HL-60 (cell line): ENCODE results near the gene SEPTIN12.

Source experiments
- DNase-seq, 2 experiments: peaks; one replicate each; pipeline ENCODE4 v3.0.0-alpha.2; 2010 to 2020; ENCODE audit warnings: low read depth in 1 of 2, low spot score in 1 of 2
- H3K27ac ChIP-seq: fragments of 250-450 bp; sonication (Bioruptor Pico); replicated peaks from 2 replicates; pipeline ENCODE4 v1.5.1; 2020; ENCODE audit warnings: mild to moderate bottlenecking, moderate library complexity
- H3K27me3 ChIP-seq: fragments of 250-450 bp; sonication (Bioruptor Pico); 2 replicates; pipeline ENCODE4 v1.5.1; 2021; ENCODE audit warnings: mild to moderate bottlenecking, moderate library complexity; ENCODE audit not compliant: insufficient read depth, poor library complexity, severe bottlenecking
- H3K4me3 ChIP-seq: replicated peaks from 2 replicates; pipeline ENCODE4 v1.5.1; 2011; ENCODE audit warnings: mild to moderate bottlenecking, control low read depth, low read length; ENCODE audit not compliant: insufficient read depth
- GABPA ChIP-seq: IDR thresholded peaks from 2 replicates; pipeline ENCODE4 v1.6.1; 2012; ENCODE audit warnings: low read depth
- POLR2AphosphoS5 ChIP-seq: IDR thresholded peaks from 2 replicates; pipeline ENCODE4 v1.6.1; 2012; ENCODE audit warnings: low read depth
- SPI1 ChIP-seq: IDR thresholded peaks from 2 replicates; pipeline ENCODE4 v1.6.1; 2012; ENCODE audit warnings: low read depth, mild to moderate bottlenecking, borderline replicate concordance
- TF ChIP-seq, protein P1 (sequence below): IDR thresholded peaks from 2 replicates; pipeline ENCODE4 v1.6.1; 2012; ENCODE audit warnings: low read depth; ENCODE audit not compliant: insufficient replicate concordance
- TF ChIP-seq, protein P2 (sequence below): IDR thresholded peaks from one replicate; pipeline ENCODE4 v1.5.1; 2011; ENCODE audit warnings: low read length, control low read depth, inconsistent platforms; ENCODE audit not compliant: insufficient read depth

The SEPTIN12 gene

DNA sequence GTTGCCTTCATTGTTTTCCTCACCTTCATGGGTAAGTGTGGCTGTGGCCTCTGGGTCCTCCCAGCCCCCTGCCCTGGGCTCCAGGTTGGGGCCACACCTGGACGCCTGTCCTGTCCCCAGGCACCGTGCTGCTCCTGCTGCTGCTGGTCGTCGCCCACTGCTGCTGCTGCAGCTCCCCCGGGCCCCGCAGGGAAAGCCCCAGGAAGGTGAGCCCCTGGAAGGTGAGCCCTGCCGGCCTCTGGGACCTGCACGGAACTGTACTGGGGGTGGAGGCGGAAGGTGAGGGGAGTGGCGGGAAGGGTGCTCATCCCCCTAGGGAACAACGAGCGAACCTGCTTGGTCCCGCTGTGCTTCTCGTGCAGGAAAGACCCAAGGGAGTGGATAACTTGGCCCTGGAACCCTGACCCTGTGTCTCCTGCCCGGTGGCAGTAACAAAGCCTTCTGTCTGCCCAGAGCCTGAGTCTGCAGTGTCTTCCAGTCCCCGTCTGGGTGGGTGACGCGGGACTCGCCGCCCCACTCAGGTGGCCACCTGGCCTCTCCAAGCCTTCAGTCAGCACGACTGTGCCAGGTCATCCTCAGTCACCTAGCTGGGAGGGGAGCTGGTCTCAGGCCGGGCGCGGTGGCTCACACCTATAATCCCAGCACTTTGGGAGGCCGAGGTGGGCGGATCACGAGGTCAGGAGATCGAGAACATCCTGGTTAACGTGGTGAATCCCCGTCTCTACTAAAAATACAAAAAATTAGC is 7.9 kb upstream of the SEPTIN12 start:
- no peak overlapping the region for H3K4me3 ChIP-seq
- H3K27ac ChIP-seq = no peak overlapping the region
- TF ChIP-seq, protein P1, sequence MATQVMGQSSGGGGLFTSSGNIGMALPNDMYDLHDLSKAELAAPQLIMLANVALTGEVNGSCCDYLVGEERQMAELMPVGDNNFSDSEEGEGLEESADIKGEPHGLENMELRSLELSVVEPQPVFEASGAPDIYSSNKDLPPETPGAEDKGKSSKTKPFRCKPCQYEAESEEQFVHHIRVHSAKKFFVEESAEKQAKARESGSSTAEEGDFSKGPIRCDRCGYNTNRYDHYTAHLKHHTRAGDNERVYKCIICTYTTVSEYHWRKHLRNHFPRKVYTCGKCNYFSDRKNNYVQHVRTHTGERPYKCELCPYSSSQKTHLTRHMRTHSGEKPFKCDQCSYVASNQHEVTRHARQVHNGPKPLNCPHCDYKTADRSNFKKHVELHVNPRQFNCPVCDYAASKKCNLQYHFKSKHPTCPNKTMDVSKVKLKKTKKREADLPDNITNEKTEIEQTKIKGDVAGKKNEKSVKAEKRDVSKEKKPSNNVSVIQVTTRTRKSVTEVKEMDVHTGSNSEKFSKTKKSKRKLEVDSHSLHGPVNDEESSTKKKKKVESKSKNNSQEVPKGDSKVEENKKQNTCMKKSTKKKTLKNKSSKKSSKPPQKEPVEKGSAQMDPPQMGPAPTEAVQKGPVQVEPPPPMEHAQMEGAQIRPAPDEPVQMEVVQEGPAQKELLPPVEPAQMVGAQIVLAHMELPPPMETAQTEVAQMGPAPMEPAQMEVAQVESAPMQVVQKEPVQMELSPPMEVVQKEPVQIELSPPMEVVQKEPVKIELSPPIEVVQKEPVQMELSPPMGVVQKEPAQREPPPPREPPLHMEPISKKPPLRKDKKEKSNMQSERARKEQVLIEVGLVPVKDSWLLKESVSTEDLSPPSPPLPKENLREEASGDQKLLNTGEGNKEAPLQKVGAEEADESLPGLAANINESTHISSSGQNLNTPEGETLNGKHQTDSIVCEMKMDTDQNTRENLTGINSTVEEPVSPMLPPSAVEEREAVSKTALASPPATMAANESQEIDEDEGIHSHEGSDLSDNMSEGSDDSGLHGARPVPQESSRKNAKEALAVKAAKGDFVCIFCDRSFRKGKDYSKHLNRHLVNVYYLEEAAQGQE = no peak
- TF ChIP-seq, protein P2, sequence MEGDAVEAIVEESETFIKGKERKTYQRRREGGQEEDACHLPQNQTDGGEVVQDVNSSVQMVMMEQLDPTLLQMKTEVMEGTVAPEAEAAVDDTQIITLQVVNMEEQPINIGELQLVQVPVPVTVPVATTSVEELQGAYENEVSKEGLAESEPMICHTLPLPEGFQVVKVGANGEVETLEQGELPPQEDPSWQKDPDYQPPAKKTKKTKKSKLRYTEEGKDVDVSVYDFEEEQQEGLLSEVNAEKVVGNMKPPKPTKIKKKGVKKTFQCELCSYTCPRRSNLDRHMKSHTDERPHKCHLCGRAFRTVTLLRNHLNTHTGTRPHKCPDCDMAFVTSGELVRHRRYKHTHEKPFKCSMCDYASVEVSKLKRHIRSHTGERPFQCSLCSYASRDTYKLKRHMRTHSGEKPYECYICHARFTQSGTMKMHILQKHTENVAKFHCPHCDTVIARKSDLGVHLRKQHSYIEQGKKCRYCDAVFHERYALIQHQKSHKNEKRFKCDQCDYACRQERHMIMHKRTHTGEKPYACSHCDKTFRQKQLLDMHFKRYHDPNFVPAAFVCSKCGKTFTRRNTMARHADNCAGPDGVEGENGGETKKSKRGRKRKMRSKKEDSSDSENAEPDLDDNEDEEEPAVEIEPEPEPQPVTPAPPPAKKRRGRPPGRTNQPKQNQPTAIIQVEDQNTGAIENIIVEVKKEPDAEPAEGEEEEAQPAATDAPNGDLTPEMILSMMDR = no peak
- no peak for TF ChIP-seq GABPA
- no peak for TF ChIP-seq POLR2AphosphoS5
- no peak for TF ChIP-seq SPI1
- DNase-seq = no peak
- H3K27me3 ChIP-seq = no peaks in the 10 kb centered on the region

DNA sequence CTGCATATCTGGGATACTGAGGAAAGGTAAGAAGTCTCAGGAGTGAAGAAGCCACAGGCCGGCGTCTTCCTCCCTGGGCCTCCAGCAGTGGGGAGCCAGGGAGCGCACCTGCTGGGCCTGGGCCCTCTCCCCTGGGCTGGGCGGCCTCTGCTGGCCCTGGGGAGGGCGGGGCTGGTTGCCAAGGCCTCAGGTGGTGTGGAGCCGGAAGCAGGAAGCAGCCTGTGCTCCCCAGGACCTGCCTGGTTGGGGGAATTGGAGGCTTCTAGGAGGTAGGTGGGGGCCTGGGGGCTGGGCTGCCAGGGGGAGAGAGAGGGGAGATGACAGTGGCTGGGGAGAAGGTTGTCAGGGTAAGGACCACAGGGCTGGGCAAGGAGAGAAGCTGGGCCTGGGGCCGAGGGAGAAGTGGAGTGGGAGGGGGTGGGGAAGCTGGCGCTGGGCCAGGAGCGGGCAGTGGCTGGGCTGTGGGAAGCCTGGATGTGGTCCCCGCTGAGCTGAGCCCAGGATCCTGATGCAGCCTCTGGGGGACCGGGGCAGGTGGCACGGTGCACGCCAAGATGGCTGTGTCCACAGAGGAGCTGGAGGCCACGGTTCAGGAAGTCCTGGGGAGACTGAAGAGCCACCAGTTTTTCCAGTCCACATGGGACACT is 7.2 kb upstream of the SEPTIN12 start, which contains the start of gene SMIM22:
TSS of gene SMIM22 (plus strand) at position 189 of the 647 bp plus-strand sequence. CDS start at position 555, 366 bp downstream.
- DNase-seq = no peak
- no peak within 1 kb of the TSS for H3K27ac ChIP-seq
- H3K27me3 ChIP-seq = no peaks in the 10 kb centered on the region
- TF ChIP-seq GABPA (no peak), POLR2AphosphoS5 (no peak), SPI1 (no peak)
- TF ChIP-seq, protein P2 = no peak
- TF ChIP-seq, protein P1 = no peak
- no peak within 1 kb of the TSS for H3K4me3 ChIP-seq

DNA sequence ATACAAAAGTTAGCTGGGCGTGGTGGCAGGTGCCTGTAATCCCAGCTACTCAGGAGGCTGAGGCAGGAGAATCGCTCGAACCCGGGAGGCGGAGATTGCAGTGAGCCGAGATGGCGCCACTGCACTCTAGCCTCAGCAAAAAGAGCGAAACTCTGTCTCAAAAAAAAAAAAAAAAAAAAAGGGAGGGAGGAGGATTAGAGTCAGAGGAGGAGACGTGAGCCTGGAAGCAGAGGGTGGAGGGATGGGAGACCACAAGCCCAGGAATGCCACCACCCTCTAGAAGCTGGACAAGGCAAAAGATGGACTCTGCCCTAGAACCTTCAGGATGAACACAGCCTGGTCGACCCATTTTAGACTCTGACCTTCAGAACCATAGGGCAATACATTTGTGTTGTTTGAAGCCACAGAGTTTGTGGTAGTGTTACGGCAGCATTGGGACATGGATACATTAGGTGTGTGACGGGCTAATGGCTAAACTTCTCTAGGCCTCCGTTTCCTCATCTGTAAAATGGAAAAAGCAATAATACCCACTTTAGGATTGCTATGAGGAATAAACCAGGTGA is 4.9 kb upstream of the SEPTIN12 start:
- DNase-seq = no peak
- Histone ChIP-seq H3K4me3 (no peak overlapping the region), H3K27me3 (no peaks in the 10 kb centered on the region), H3K27ac (no peak overlapping the region)
- TF ChIP-seq, protein P2 = no peak
- TF ChIP-seq POLR2AphosphoS5 (no peak), SPI1 (no peak), GABPA (no peak)
- TF ChIP-seq, protein P1 = no peak
